Endothelial cell of umbilical vein (primary cell): ENCODE results near the gene PLEKHA6. TPM values are rescaled to one million over a fixed set of nuclear protein-coding genes. Genes with fewer than 3 reads are reported as not detected.
"Not testable (repeated sequence)": the region's sequence is repeated elsewhere in the genome, so short reads cannot be mapped to it uniquely, and the experiment has no call there.

Source experiments
- BruUV-seq: library from RNA; stranded (reverse); fragments of 400-500 nt; replicated peaks from 2 replicates; lab custom pipeline; 2021; lab: Mats Ljungman, UMichigan
- CTCF ChIA-PET: fragments of 300-600, 350-600 bp; sonication (Branson Sonifier 250); formaldehyde crosslinking; loops from one replicate; lab custom pipeline; 2021; ENCODE audit warnings: antibody characterized with exemption, inconsistent platforms; lab: Charles Lee
- POLR2A ChIA-PET: fragments of 300-600, 350-600 bp; sonication (Branson Sonifier 250); formaldehyde crosslinking; loops from one replicate; lab custom pipeline; 2021; ENCODE audit warnings: antibody characterized with exemption, inconsistent platforms; lab: Charles Lee
- DNase-seq: peaks from one replicate; pipeline ENCODE4 v3.0.0-alpha.2; 2011; ENCODE audit warnings: low read depth, low spot score
- FAIRE-seq: peaks from 2 replicates; lab custom pipeline; 2011; peaks lifted over from hg19 to GRCh38; lab: Jason Lieb, UNC
- H2AFZ ChIP-seq: 2 replicates; pipeline ENCODE4 v1.6.0; 2012; ENCODE audit warnings: low read depth, low read length, control low read depth, inconsistent platforms
- H3K27ac ChIP-seq: 2 replicates; pipeline ENCODE4 v1.5.1; 2011; ENCODE audit warnings: low read depth, mild to moderate bottlenecking, control low read depth, low read length, moderate library complexity; ENCODE audit not compliant: insufficient read depth
- H3K27me3 ChIP-seq, 2 experiments: 2 replicates each; pipeline versions ENCODE4 v1.6.0 to v1.6.1; 2011; ENCODE audit warnings: low read length in 2 of 2, mixed read lengths in 1 of 2; ENCODE audit not compliant: control insufficient read depth in 2 of 2, insufficient read depth in 2 of 2
- H3K36me3 ChIP-seq, 2 experiments: 2 replicates in 1 of 2; 3 replicates in 1 of 2; pipeline ENCODE4 v1.5.1; 2011; ENCODE audit warnings: low read length in 2 of 2, mild to moderate bottlenecking in 1 of 2, moderate library complexity in 1 of 2; ENCODE audit not compliant: control insufficient read depth in 2 of 2, insufficient read depth in 2 of 2; ENCODE audit errors: extremely low read depth in 1 of 2
- H3K4me1 ChIP-seq: 3 replicates; pipeline ENCODE4 v1.5.1; 2011; ENCODE audit warnings: mild to moderate bottlenecking, low read length; ENCODE audit not compliant: control insufficient read depth, insufficient read depth; ENCODE audit errors: extremely low read depth
- H3K4me2 ChIP-seq: 2 replicates; pipeline ENCODE4 v1.6.1; 2011; ENCODE audit warnings: low read length, control low read depth, mixed read lengths; ENCODE audit not compliant: insufficient read depth
- H3K4me3 ChIP-seq, 3 experiments: fragments of 200-600 bp in 1 of 3; sonication (generic), shearing (Covaris generic) in 1 of 3; replicated peaks in 1 of 3; 2 replicates each; pipeline ENCODE4 v1.5.1; 2011 to 2016; ENCODE audit warnings: control low read depth in 3 of 3, low read length in 3 of 3, mild to moderate bottlenecking in 2 of 3, inconsistent platforms in 1 of 3, low read depth in 1 of 3, moderate library complexity in 1 of 3; ENCODE audit not compliant: insufficient read depth in 1 of 3
- H3K79me2 ChIP-seq: 2 replicates; pipeline ENCODE4 v1.6.0; 2012; ENCODE audit warnings: low read length, inconsistent platforms; ENCODE audit not compliant: control insufficient read depth, insufficient read depth
- H3K9ac ChIP-seq: replicated peaks from 2 replicates; pipeline ENCODE3; 2011; ENCODE audit warnings: low read length, control low read depth; ENCODE audit not compliant: insufficient read depth; ENCODE audit errors: extremely low read depth
- H3K9me1 ChIP-seq: replicated peaks from 3 replicates; pipeline ENCODE4 v1.6.0; 2011; ENCODE audit warnings: mild to moderate bottlenecking, low read length; ENCODE audit not compliant: control insufficient read depth, insufficient read depth; ENCODE audit errors: extremely low read depth
- H3K9me3 ChIP-seq: replicated peaks from 2 replicates; pipeline ENCODE4 v1.5.1; 2012; ENCODE audit warnings: low read length, inconsistent platforms; ENCODE audit not compliant: control insufficient read depth, insufficient read depth
- H4K20me1 ChIP-seq: replicated peaks from 2 replicates; pipeline ENCODE3; 2011; ENCODE audit warnings: mild to moderate bottlenecking, low read length; ENCODE audit not compliant: control insufficient read depth, insufficient read depth; ENCODE audit errors: extremely low read depth
- GATA2 ChIP-seq: IDR thresholded peaks from 2 replicates; pipeline ENCODE4 v1.7.0; 2011; ENCODE audit warnings: low read depth, mild to moderate bottlenecking, moderate library complexity, mixed read lengths, low read length; ENCODE audit not compliant: insufficient read length, insufficient read depth
- POLR2A ChIP-seq: IDR thresholded peaks from 2 replicates; pipeline ENCODE4 v1.6.1; 2012; ENCODE audit warnings: low read depth, mild to moderate bottlenecking, control low read depth, low read length
- POLR2AphosphoS5 ChIP-seq: IDR thresholded peaks from 2 replicates; pipeline ENCODE4 v1.6.1; 2012; ENCODE audit warnings: low read depth, mild to moderate bottlenecking, control low read depth, low read length, moderate library complexity; ENCODE audit not compliant: insufficient read depth
- dilution Hi-C: fragments of 300-500 bp; cut with MboI; formaldehyde crosslinking; loops from one replicate; pipeline ENCODE4 v1.15.0; 2019; ENCODE audit warnings: low sequenced_read_pairs; ENCODE audit not compliant: extremely low pct_ligation_motif_present
- intact Hi-C: fragments of 100-400 bp; cut with micrococcal nuclease; formaldehyde crosslinking; loops from one replicate; pipeline ENCODE4 v1.10.0; 2022
- polyA plus RNA-seq, 4 experiments: library from polyadenylated mRNA; depleted of rRNA in 3 of 4; stranded (reverse) in 3 of 4; unstranded in 1 of 4; fragments of >200 nt; gene quantifications; 2 replicates each; pipeline versions ENCODE4 v1.2.1 to v1.2.3, GENCODE V29; 2011 to 2012; ENCODE audit warnings: missing spikeins in 1 of 4
- total RNA-seq: library from RNA; stranded (reverse); gene quantifications from 2 replicates; pipeline ENCODE4 v1.2.3, GENCODE V29; 2021
- TF ChIP-seq, protein P1 (sequence below): IDR thresholded peaks from 2 replicates; pipeline ENCODE4 v1.6.1; 2011; ENCODE audit not compliant: insufficient read depth, insufficient read length
- TF ChIP-seq, protein P2 (sequence below), 2 donors: IDR thresholded peaks; 1 replicate in 1 of 2; 2 replicates in 1 of 2; pipeline ENCODE4 v1.5.1; 2011; ENCODE audit warnings: low read length in 2 of 2, mild to moderate bottlenecking in 2 of 2, moderate library complexity in 2 of 2, control low read depth in 1 of 2, inconsistent platforms in 1 of 2, low read depth in 1 of 2; ENCODE audit not compliant: insufficient read depth in 1 of 2; ENCODE audit errors: extremely low read depth in 1 of 2

The PLEKHA6 gene
- total and polyA plus RNA-seq, 2 donors (not counting 3 experiments of a cell fraction or from before 2014, with no cell fraction given) = 2.1 to 15.0 TPM

DNA sequence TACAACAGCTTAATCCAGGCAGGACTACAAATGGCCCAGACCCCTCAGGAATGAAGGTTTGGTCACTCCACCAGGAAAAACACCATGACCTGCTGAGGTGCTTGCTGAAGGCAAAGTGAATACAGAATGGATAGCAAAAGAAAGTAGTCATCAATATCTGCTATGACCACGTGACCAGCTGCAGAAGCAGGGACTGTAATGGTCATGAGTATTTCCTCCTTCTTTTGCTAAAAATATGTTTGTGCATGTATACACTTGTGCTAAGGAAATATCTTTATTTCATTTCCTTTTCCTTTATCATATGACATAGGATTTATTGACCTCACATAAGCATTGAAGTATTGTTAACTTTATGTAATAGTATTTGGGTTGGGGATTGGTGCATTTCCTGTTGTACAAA is 119.5 kb downstream of the PLEKHA6 start:
- H3K36me3 ChIP-seq = no peaks in the 10 kb centered on the region
- BruUV-seq = no TSS peak
- dilution Hi-C loops = no loop called here
- no peaks in the 10 kb centered on the region for H3K79me2 ChIP-seq
- no peaks in the 10 kb centered on the region for H3K27me3 ChIP-seq
- no peak overlapping the region for H3K4me3 ChIP-seq
- intact Hi-C loops = no loop called here
- H3K9me1 ChIP-seq = no peaks in the 10 kb centered on the region
- H3K27ac ChIP-seq = no peak overlapping the region
- TF ChIP-seq GATA2 = no peak
- TF ChIP-seq, protein P1, sequence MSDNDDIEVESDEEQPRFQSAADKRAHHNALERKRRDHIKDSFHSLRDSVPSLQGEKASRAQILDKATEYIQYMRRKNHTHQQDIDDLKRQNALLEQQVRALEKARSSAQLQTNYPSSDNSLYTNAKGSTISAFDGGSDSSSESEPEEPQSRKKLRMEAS = no peak
- TF ChIP-seq, protein P2, sequence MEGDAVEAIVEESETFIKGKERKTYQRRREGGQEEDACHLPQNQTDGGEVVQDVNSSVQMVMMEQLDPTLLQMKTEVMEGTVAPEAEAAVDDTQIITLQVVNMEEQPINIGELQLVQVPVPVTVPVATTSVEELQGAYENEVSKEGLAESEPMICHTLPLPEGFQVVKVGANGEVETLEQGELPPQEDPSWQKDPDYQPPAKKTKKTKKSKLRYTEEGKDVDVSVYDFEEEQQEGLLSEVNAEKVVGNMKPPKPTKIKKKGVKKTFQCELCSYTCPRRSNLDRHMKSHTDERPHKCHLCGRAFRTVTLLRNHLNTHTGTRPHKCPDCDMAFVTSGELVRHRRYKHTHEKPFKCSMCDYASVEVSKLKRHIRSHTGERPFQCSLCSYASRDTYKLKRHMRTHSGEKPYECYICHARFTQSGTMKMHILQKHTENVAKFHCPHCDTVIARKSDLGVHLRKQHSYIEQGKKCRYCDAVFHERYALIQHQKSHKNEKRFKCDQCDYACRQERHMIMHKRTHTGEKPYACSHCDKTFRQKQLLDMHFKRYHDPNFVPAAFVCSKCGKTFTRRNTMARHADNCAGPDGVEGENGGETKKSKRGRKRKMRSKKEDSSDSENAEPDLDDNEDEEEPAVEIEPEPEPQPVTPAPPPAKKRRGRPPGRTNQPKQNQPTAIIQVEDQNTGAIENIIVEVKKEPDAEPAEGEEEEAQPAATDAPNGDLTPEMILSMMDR (IDR thresholded peaks at IDR 0.05; ENCODE audit: extremely low read depth in 1 of 2, insufficient read depth in 1 of 2, low read depth in 1 of 2, low read length in 2 of 2) = no peak
- TF ChIP-seq POLR2AphosphoS5 = no peak
- TF ChIP-seq POLR2A = no peak
- no peak overlapping the region for H3K9ac ChIP-seq
- ChIA-PET POLR2A (no interaction called here), CTCF (interaction anchor here (0.8 to 0.9 kb wide), 2 partner anchors 15 to 158 kb away, joined by 3 read pairs; no protein-coding TSS in a partner anchor)
- H3K9me3 ChIP-seq = no peaks in the 10 kb centered on the region
- FAIRE-seq = no peak
- no peak overlapping the region for H2AFZ ChIP-seq
- no peaks in the 10 kb centered on the region for H3K4me1 ChIP-seq
- DNase-seq = no peak
- H4K20me1 ChIP-seq = no peaks in the 10 kb centered on the region
- no peak overlapping the region for H3K4me2 ChIP-seq

DNA sequence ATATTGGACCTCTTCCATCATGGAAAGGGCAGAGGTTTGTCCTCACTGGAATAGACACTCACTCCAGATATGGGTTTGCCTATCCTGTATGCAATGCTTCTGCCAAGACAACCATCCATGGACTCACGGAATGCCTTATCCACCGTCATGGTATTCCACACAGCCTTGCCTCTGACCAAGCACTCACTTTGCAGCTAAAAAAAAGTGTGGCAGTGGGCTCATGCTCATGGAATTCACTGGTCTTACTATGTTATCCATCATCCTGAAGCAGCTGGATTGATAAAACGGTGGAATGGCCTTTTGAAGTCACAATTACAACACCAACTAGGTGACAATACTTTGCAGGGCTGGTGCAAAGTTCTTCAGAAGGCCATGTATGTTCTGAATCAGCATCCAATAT is 120.3 kb downstream of the PLEKHA6 start:
- dilution Hi-C loops, H3K36me3 ChIP-seq, DNase-seq, POLR2A ChIA-PET, BruUV-seq, H3K9ac ChIP-seq, H3K27ac ChIP-seq, H4K20me1 ChIP-seq, intact Hi-C loops, H3K4me3 ChIP-seq, FAIRE-seq, H3K27me3 ChIP-seq, H2AFZ ChIP-seq, H3K4me2 ChIP-seq, H3K9me1 ChIP-seq, H3K4me1 ChIP-seq, H3K9me3 ChIP-seq, H3K79me2 ChIP-seq, CTCF ChIA-PET: not testable (repeated sequence)

DNA sequence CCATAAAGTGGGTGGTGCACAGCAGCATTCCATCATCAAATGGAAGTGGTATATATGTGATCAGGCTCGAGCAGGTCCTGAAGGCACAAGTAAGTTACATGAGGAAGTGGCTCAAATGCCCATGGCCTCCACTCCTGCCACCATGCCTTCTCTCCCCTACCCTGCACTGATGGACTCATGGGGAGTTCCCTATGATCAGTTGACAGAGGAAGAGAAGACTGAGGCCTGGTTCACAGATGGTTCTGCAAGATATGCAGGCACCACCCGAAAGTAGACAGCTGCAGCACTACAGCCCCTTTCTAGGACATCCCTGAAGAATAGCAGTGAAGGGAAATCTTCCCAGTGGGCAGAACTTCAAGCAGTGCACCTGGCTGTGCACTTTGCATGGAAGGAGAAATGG is 121.2 kb downstream of the PLEKHA6 start:
- DNase-seq, intact Hi-C loops, H3K9ac ChIP-seq, H3K4me2 ChIP-seq, H3K9me3 ChIP-seq, H3K4me3 ChIP-seq, H3K9me1 ChIP-seq, H2AFZ ChIP-seq, FAIRE-seq, H3K4me1 ChIP-seq, H3K79me2 ChIP-seq, CTCF ChIA-PET, H4K20me1 ChIP-seq, dilution Hi-C loops, H3K27ac ChIP-seq, POLR2A ChIA-PET, H3K27me3 ChIP-seq, H3K36me3 ChIP-seq, BruUV-seq: not testable (repeated sequence)
